ENCODE measurements around the gene NGB.

DNA sequence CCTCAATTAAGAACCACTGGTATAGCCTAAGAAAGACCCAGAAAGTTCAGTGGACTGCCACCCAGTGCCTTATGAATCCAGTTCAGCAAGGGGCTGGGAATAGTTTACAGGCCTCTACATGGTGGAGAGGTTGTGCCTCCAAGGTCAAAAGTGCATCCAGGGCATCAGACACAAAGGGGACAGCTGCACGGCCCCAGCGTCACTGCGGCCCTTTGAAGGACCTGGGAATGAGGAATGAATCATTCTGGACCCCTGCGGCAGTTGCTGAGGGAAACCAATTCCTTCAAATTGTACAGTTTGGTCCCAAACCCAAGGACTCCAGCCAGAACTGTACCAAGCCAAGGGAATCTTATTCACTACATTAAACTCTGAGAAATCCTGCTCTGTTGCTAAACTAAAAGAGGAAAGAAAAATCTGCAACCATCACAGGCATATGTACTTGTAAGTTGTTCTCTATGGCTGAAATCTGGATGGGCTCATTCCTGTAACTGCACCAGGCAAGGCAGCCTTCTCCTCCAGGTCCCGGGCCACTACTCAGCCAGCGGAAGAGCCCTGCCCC lies 10.9 kb upstream of the NGB start:
- TF ChIP-seq, protein P1, sequence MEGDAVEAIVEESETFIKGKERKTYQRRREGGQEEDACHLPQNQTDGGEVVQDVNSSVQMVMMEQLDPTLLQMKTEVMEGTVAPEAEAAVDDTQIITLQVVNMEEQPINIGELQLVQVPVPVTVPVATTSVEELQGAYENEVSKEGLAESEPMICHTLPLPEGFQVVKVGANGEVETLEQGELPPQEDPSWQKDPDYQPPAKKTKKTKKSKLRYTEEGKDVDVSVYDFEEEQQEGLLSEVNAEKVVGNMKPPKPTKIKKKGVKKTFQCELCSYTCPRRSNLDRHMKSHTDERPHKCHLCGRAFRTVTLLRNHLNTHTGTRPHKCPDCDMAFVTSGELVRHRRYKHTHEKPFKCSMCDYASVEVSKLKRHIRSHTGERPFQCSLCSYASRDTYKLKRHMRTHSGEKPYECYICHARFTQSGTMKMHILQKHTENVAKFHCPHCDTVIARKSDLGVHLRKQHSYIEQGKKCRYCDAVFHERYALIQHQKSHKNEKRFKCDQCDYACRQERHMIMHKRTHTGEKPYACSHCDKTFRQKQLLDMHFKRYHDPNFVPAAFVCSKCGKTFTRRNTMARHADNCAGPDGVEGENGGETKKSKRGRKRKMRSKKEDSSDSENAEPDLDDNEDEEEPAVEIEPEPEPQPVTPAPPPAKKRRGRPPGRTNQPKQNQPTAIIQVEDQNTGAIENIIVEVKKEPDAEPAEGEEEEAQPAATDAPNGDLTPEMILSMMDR (conservative IDR thresholded peaks at IDR 0.05; ENCODE audit: low read depth, low read length) = no peak
- TF ChIP-seq EZH2 (IDR thresholded peaks at IDR 0.05; ENCODE audit: low read length, unreplicated experiment) = no peak
